Measurements from ENCODE around the gene ADAT1. TPM values are rescaled to one million over a fixed set of nuclear protein-coding genes. Genes with fewer than 3 reads are reported as not detected.

Gene ADAT1
- total RNA-seq, 1 donor from 2014 or later, result 52.4 TPM

GRCh38 chr16:75578725-75579124 lies 44.4 kb downstream of the ADAT1 start:
- intact Hi-C loops (cut with micrococcal nuclease), result no loop called here

- intact Hi-C loops (cut with micrococcal nuclease), result no loop called here
Observed at GRCh38 chr16:75578212-75578611, 44.9 kb downstream of the ADAT1 start.

- intact Hi-C loops (cut with micrococcal nuclease), result no loop called here
Observed at GRCh38 chr16:75576384-75576811, 46.7 kb downstream of the ADAT1 start.

- intact Hi-C loops (cut with micrococcal nuclease), result no loop called here
Observed at GRCh38 chr16:75575958-75576357, 47.1 kb downstream of the ADAT1 start.

GRCh38 chr16:75573955-75574354 lies 49.1 kb downstream of the ADAT1 start:
- intact Hi-C loops (cut with micrococcal nuclease), result no loop called here

GRCh38 chr16:75572864-75573542 lies 50.1 kb downstream of the ADAT1 start:
- intact Hi-C loops (cut with micrococcal nuclease), result no loop called here

- intact Hi-C loops (cut with micrococcal nuclease), result no loop called here
Observed at GRCh38 chr16:75570396-75571065, 52.5 kb downstream of the ADAT1 start.

- intact Hi-C loops (cut with micrococcal nuclease), result loop anchor here (2.0 to 5.0 kb wide), 4 partner anchors 17 to 871 kb away; partner anchors contain the start of gene WDR59
Observed at GRCh38 chr16:75567911-75568310, 55.2 kb downstream of the ADAT1 start.

- intact Hi-C loops (cut with micrococcal nuclease), result loop anchor here (1.0 to 5.0 kb wide), 13 partner anchors 11 to 1623 kb away; partner anchors contain the start of genes ADAT1, CFDP1, GLG1 and KARS1
Observed at GRCh38 chr16:75566758-75567255, 56.3 kb downstream of the ADAT1 start.

- intact Hi-C loops (cut with micrococcal nuclease), result loop anchor here (1.0 to 5.0 kb wide), 13 partner anchors 10 to 1624 kb away; partner anchors contain the start of genes ADAT1, CFDP1, GLG1 and KARS1
Observed at GRCh38 chr16:75566040-75566757, 56.9 kb downstream of the ADAT1 start, which contains the start of gene GABARAPL2. GABARAPL2 (plus strand) TSS chr16:75566379; CDS start chr16:75566487, 108 bp downstream.

- intact Hi-C loops (cut with micrococcal nuclease), result loop anchor here (1.0 to 5.0 kb wide), 14 partner anchors 9 to 1625 kb away; partner anchors contain the start of genes ADAT1, CFDP1, GLG1 and KARS1
Observed at GRCh38 chr16:75565640-75566039, 57.4 kb downstream of the ADAT1 start.

GRCh38 chr16:75559564-75560372 lies 63.3 kb downstream of the ADAT1 start:
- intact Hi-C loops (cut with micrococcal nuclease), result no loop called here

- intact Hi-C loops (cut with micrococcal nuclease), result no loop called here
Observed at GRCh38 chr16:75558846-75559401, 64.2 kb downstream of the ADAT1 start.

- intact Hi-C loops (cut with micrococcal nuclease), result loop anchor here (1.0 to 2.0 kb wide), 10 partner anchors 10 to 1260 kb away; partner anchors contain the start of genes ADAT1, CFDP1, GABARAPL2 and KARS1
Observed at GRCh38 chr16:75556431-75556950, 66.6 kb downstream of the ADAT1 start.

- intact Hi-C loops (cut with micrococcal nuclease), result loop anchor here (1.0 to 2.0 kb wide), 10 partner anchors 10 to 1259 kb away; partner anchors contain the start of genes ADAT1, CFDP1, GABARAPL2 and KARS1
Observed at GRCh38 chr16:75555707-75556430, 67.2 kb downstream of the ADAT1 start, which contains the start of gene TMEM231. TMEM231 (minus strand) TSS chr16:75556252; CDS start chr16:75556209, 43 bp downstream.

- intact Hi-C loops (cut with micrococcal nuclease), result no loop called here
Observed at GRCh38 chr16:75555213-75555706, 67.8 kb downstream of the ADAT1 start.

- intact Hi-C loops (cut with micrococcal nuclease), result no loop called here
Observed at GRCh38 chr16:75552951-75553350, 70.1 kb downstream of the ADAT1 start.

GRCh38 chr16:75550211-75550662 lies 72.8 kb downstream of the ADAT1 start:
- intact Hi-C loops (cut with micrococcal nuclease), result loop anchor here (1.0 to 2.0 kb wide), 4 partner anchors 17 to 79 kb away; partner anchors contain the start of gene GABARAPL2

Data from T-helper 1 cell treated with Interleukin-12 subunit alpha and Interleukin-12 subunit beta and Interleukin-4 antibody, amounts not matched to agents 30 ng/mL and 1 ng/mL, for 36 hours (primary cell).